GM19025 (cell line): Measurements from ENCODE around the gene HOXD8.
A peak's percentile ranks its signal among the peaks of the same experiment; 100 is the strongest.

ENCODE experiments used
- ATAC-seq: cut with Tn5 transposase; IDR thresholded peaks from one replicate; pipeline ENCODE4 v1.9.1; 2021; ENCODE audit warnings: mild to moderate bottlenecking, low read depth, moderate library complexity; ENCODE audit not compliant: unreplicated experiment

The HOXD8 gene

DNA sequence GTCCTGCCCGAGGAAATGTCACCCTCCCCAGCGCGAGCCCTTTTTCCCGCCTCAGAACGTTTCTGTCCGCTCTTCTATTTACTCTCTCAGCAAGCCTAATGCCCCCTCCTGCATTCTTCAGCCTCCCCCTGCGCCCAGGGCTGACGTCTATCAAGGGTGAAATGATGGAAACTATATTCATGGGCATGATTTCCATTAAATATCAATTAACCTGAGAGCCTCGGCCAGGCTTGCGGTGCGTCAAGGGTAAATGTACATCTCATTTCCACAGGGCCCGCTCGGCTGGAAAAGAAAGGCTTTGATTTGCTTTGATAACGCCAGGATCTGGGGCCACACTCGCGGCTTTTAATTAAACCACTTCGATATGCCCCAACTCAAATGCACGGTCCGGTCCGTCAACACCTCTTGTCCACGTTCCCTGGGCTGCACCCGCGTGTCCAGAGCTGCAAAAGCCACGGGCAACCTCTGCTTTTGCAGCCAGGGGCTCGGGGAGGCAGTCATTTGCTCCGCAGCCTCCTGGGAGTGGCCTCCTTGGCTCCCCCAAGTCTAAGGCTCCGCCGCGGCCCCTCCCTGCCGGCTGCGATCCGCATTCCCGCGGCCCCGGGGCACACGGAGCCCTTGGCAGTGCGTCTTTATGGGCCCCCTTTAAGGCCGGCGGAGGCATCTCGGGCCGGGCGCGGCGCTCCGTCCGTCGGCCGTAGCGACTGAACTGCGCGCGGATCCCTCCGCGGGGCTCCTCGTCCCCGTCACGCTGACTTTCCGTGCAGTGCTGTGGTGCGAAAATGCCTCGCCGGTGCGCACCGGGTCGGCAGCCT, at the start of gene HOXD8:
HOXD8 (plus strand) TSS at position 724 of the 815 bp plus-strand sequence. CDS start 662 bp downstream, outside the sequence.
- no peak for ATAC-seq

DNA sequence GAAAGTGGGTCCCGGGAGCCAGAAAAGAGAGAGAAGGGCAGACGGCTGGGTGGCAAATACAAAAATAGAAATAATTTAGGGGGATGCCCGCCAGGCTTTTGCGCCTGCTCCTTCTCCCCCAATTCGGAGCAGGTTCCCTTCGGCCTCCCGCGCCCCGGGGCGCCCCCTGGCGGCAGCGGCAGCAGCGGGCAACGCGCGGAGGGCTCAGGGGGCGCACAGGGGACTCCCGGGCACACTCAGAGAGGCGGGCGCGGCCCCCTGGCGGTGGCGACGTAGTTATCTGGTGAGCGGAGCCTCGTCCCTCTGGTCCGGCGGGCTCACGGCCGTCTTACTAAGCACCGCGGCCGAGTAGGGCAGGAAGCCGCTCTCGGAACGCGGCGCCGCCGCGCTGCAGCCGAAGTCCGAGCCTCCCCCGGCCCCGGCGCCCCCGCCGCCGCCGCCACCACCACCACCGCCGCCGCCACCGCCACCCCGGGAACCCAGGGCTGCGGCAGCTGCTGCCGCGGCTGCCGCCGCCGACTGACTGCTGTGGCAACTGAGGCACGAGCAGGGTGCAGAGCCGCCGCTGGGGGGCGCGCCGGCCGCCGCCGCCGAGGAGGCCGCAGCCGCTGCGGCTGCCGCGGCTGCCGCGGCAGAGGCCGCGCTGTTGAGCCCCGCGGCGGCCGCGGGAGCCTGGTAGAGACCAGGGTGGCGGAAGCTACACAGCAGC, 49.5 kb upstream of the HOXD8 start:
- ATAC-seq, result no peak

DNA sequence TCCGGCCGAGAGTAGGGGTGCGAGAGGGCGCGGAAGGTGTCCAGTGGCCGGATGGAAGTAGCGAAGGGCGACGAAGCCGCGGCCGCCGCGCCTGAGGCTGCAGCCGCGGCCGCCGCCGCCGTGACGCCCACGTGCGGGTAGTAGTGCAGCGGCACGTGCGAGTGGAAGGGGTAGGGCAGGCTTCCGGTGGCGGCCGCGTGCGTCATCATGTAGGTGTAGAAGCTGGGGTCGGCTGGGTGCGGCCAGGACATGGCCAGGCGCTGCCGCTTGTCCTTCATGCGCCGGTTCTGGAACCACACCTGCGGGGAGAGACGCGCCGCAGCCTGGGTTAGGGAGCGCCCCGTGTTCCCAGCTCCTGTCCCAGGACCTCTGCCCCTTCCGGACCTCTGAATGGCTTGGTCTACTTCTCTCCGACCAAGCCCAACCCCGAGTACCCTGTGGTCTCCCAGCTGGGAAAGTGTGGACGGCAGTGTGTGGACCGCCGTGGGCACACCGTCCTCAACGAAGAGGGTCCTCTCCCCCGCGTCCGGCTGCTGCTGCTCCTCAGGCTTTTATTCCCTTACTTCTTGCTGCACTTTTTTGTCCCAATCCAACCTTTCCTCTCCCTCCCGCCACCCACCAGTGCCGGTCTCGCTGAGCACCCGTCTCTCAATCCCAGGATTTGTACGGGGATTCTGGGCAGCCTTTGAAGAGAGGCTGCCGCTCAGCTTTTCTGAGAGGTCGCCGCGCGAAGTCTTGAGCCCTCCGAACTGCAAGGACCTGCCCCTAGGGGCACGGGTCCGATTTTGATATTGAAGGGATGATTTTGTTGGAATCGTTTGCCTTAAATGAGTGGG, 48.7 kb upstream of the HOXD8 start:
- ATAC-seq, result no peak

DNA sequence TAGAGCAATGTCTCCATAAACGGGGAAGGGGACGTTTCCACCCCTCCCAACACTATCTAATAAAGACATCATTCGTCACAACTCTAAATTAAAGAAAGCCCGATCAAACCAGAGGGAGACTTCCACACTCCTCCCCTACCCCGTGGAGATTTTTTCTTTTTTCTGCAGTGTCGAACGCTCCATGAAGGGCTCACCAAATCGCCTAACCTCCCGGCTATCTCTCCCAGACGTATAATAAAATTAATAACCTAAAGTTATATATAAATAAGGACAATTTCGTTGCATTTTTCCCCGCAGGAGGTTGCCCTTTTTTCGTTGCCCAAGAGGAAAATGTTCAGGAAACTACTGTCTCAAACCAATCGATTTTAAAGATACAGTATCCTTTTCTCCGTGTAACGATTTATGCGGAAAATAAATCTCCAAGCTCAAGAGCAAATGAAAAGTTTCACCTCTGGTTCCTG, 48.1 kb upstream of the HOXD8 start:
- ATAC-seq, result no peak

DNA sequence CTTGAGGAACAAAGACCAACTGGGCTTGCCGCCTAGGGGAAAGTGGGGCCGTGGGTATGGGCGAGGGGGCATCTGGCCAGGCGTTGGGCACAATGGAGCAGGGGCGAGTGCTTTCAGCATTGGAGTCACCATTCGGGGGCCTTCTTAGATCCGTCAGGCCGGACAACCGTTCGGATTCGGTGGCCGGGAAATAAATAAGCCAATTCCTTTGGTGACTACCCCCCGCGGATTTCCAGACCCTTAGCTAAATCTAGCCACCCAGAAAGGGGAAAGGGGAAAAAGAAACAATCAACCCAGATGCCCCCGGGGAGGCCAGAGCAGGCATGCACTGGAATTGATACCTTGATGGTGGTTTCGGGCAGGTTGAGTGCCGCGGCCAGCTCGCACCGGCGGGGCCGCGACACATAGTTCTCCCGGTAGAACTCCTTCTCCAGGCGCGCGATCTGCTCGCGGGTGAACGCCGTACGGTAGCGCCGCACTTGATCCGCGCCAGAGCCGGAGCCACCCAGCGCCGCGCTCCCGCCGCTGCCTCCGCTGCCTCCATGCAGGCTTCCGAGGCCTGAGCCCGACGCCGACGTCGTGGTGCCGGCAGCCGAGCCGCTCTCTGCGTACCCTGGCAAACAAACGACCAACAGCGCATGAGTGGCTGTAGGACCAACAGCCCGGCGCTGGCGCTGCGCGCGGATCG, 47.5 kb upstream of the HOXD8 start:
- ATAC-seq, result no peak

DNA sequence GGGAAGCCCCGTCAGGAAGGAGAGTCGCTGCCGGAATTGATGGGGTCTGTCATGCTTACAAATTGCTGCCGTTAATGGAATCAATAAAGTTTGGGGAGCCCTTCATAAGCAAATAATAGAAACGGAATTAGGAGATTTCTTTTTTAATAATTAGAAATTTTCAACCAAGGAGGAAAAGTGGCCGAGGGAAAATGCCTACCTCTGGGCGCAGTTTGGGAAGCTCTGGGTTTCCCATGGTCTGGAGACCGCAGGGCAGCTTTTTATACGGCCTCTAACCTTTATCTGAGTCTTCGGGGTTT, 47.0 kb upstream of the HOXD8 start:
- no peak for ATAC-seq

DNA sequence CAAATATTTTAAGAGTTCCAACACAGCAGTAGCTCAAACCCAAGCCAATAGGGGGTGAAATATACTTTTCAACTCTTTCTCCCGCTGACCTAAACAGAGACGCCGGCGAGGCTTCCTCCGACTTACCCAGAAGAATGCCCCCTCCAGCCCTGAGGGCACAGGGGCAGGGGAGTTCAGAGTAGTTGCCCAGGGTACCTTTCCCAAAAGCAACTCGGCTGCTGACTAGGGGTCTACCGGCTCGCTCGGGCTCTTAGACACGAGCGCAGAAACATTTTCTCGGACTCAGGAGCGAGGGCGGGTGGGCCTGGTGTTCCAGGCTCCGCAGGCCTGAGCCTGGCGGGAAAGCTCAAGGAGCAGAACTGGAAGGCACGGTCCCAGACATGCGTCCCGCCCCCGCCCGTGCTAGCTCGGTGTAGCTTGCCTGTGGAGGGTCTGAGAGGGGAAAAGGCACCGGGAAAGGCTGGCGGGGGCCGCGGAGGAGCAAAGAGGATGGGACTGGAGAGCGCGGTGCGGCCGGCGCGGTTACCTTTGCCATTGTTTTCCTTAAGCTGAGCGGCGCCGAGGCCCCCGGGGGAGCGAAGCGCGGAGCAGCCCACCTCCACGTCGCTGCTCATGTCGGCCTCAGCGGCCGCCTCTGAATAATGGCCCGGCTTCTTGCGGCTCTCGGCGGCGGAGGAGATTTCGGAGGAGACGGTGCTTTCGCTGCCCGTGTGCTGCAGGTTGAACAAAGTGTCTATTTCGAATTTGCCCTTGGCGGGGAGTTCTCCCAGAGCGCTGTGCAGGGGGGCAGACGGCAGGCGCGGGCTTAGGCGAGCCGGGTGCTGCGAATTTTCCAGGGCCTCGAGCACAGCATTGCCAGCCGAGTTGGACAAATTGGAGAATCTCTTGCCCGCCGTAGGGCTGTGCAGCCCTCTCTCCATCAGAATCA, 46.4 kb upstream of the HOXD8 start:
- no peak for ATAC-seq

DNA sequence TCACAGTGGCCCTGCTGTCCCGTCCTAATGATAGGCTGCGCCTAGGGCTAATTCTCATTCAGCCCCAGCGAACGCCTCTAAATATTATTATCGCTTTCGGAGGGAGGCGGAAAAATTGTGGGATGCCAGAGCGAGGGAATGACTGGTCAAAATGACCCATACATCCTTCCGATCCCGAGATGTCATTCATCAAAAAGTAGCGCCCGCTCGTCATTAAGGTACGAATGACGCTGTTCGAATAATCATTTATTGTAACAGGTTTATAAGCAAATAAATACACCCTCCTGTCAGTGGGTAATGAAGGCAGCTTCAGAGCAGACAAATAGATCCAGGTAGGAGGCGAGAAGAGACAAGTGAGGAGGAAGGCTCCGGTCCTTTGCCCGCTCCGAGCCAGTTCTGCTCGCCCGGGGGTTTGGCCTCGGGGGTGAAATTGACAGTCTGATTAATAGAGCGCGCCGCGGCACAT, 45.7 kb upstream of the HOXD8 start, which contains the start of gene EVX2:
EVX2 (minus strand) TSS at position 167 of the 466 bp plus-strand sequence. CDS start 186 bp downstream, outside the sequence.
- ATAC-seq, result no peak

DNA sequence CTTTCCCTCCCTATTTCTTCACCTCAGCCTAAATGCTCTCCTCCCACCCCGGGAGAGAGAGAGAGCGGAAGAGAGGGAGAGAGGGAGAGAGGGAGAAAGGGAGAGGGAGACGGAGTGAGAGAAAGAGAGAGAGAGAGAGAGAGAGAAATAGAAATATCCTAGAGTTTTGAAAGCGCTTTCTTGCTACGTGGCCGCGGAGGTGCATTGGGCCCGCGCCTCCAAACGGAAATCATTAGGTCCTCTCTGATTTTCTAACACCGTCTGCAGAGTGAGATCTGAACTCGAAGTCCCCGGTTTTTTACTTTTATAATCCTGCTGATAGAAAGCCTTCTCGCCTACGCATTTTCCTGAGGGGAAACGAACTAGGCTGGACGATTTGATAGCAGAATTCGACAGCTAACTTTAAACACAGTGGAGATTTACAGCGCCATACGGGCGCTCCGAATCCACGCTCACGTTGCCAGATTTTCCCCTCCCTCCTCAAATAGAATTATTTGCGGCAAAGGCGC, 44.8 kb upstream of the HOXD8 start:
- no peak for ATAC-seq

DNA sequence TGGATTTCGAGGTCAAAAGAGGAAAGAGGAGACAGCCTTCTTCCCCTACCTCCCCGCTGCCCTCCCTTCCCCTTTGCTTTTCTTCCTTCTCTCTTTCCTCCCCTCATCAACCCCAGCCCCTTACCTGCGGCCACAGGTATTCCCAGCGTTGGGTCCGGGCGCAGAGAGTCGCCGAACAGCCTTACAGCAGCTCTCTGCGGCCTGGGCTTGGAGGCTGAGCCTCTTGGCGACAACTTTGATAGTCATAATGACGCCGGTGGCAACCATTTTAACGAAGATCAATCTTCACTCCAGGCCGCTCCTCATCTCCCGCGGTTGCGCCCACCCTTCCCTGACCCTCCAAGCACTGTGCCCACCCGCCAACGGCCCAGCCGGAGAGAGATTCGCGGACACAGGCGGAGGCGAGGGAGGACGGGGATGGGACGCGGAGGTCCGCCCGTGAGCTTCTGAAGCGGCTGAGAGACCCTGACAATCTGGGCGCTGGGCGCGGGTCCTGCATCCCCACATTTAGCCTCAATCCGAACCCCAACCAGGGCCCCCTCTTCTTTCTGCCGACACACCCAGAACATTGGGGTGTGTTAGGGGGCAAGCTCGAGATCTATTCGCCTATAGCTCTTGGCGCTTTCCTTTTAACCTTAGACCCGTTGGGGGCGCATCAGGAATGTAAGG, 44.3 kb upstream of the HOXD8 start:
- no peak for ATAC-seq

DNA sequence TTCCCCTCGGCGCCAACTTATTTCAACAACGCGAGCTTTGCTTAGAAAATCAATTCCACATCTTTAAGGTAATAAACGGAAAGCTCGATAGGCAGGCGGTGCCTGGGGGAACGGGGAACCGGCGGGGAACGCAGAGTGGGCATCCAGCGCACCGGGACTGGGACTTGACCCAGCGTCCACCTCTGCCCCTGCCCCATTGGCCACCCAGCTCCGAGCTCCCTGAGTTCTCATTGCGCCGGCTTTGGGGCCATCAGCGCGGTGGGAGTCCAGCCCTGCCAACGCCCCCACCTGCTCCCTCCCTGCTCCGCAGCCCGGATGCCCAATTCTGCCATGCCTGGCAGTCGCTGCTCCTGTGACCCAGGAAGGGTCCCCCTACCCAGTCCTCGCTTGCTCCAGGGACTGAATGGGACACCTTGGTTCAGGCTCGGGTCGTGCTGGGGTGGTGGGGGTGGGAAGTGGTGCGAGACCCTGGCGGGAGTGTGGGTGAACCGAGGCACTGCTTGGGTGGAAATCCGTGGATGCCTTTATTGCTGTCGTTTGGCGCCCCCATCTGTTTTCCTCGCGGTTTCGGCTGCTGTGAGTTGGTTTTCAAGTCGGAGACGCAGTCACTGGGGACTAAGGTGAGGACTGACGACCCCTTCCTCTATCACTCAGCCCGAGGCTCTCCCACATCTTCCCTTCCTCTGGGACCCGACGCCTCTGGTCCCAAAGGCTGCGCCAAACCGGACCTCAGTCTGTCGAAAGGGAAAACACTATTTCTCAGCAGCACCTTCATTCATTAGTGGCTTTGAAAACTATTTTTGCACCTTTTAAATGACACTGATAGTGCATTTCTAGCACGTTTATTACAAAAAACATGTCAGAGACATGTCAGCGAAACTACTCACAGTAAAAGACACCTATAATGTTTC, 43.4 kb upstream of the HOXD8 start:
- no peak for ATAC-seq

DNA sequence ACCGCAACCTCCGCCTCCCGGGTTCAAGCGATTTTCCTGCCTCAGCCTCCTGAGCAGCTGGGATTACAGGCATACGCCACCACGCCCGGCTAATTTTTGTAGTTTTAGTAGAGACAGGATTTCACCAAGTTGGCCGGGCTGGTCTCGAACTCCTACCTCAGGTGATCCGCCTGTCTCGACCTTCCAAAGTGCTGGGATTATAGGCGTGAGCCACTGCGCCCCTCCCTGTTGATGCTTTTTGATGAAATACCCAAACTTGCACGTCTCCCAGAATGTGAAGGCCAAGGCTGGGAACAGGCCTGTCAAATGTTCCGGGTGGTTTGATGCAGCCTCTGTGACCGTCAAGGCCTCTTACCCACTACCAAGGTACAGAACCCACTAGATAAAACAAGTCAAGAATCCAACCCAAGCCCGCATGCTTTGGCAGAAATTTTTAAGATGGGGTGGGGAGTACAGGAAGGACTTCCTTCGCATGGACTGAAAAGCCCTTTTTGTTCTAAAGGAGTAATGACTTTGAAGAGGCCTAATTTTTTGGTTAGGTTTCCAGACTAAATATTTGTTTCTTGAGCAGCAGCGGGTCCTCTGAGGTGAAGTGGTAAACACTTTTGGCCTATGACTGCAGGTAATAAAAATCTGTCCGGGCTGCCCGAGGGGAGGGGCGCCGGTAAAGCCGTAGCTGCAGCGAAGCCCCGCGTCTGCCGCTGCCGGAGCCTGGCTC, 42.0 kb upstream of the HOXD8 start:
- ATAC-seq, result no peak

DNA sequence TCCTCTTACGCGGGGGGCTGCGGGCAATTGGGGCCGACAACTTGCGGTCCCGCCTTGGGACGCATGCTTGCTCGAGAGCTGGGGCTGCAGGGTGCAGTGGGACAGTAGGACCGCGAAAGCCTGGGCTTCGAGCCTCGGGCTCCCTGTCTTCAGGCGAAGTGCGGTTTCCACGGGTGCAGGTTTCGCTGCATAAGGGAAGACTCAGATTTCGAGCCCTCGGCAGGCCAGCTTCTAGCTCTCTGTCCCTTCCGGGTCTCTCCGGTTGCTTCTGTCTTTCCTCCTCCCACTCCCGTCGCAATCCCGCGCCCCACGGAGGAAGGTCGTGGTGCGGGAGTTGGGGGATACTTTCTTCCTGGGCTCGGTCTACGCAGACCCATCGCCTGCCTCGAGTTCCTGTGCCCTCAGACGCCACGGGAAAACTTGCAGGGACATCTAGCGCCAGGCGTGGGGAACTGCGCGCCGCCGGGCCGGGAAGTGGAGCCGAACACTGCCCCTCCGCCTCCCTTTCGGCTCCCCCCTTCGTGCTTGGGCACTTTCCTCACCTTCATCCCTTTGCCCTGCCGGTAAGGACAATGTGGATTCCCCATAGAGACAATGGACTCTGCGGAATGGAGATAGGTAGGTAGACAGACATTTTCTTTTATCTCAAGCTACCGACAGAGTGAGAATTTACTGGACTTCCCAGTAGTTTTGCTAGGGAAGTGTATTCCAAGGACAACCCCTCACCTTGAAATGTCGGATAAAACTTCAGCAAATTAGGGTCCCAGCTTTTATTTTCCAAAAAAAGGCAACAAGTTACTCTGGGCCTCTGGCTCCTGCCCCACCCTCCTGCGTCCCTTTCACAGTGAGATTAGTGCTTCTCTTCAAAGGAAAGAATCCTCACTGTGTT, 41.2 kb upstream of the HOXD8 start:
- ATAC-seq, result peak; percentile 55

DNA sequence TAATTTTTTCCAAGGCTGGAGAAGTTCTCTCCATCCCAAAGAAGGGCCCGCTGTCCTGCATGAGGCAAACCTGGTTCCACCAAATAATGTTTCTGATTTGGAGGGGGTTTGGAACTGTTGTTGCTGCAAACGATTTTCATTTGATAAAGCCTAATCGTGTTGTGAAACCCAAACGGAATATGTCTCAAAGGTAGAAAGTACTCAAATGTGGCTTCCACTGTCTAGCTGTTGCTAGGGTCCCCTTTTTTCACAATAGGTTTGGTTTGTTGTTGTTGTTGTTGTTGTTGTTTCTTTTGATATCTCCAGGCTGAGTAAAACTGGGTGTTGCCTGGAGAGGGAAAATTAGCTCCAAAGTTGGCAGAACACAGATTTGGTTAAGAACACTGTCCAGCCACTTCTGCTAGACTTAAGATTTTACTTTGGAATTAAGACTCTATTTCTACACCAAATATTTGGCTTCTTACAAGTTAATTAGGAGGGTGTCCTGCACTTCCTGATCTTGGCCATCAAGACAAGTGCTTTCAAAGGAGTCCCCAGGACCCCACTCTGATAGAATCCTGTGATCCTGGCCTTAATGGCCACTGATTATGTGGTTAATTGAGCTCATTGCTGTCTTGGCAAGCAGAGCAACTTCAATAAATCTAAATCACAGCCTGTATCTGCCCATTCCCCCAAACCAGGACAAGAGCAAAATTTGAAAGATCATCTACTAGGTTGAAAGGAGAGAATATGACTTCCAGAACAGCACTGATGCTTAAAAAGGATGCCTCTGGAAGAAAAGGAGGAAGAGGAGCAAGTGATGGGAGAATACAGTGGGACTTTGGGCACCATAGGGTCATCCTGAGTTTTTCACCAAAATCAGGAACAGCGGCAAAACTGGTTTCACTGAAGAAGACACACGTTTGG, 40.3 kb upstream of the HOXD8 start:
- no peak for ATAC-seq

DNA sequence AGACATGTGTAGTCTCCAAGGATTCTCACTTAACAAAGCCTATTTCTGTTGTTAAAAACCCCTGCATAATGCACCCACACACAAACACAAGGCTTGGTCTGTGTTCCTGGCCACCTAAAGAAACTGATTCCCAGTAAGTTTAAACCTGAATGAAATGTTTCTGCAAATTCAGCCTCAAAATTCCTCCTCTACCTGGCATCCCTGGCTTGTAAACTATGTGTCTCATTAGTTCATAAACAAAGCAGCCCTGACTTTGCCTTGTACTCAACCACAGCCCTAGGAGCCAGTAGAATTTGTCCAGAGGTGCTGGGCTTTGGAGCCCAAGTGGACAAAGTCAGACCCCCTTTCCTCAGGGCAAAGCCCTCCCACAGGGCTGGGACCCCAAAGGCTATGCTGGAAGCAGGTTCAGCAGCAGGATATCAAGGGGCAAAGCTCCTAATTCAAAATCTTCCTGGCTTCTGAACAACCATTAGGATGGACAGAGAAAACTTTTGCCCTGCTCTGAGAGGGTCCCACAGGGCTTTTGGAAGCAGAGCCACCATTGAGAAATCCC, 39.6 kb upstream of the HOXD8 start:
- ATAC-seq, result no peak
